ENCODE data around the gene TRAF3.
"Not testable (repeated sequence)": the region's sequence is repeated elsewhere in the genome, so short reads cannot be mapped to it uniquely, and the experiment has no call there.

TRAF3 gene

DNA sequence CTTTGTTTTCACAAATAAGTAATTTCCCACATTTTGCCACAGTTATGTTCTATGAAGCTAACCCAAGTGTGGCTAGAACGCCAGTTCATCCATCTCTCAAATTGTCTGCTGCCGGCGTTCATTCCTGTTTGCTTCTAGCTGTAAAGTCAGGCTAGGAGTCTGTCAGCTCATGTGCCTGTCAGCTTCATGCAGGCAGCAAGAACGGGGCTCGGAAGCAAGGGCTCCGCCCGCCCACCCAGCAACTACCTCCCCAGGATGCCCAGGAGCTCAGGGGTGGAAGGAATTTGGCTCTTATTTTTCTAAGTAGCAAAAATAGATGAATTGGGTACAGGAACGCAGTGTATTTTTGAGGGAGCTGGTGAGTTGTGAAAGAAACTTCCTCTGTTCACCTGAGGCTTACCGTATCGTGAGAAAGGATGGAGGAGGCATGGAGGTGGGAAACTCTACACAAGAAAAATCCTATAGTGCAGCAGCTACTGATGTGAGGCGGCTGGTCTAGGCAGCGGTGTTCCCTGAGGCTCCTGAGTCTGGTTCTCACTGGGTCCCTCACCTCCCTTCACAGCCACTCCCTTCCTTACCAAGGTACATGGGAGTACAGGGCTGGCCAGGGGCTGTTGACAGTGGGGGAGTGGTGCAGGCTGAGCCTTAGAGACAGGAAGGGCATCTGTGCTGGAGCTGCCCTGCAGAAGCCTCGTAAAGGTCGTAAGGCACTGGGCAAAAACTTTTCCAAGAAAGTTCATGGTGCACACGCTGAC lies 90.8 kb downstream of the TRAF3 start:
- no peak for DNase-seq

DNA sequence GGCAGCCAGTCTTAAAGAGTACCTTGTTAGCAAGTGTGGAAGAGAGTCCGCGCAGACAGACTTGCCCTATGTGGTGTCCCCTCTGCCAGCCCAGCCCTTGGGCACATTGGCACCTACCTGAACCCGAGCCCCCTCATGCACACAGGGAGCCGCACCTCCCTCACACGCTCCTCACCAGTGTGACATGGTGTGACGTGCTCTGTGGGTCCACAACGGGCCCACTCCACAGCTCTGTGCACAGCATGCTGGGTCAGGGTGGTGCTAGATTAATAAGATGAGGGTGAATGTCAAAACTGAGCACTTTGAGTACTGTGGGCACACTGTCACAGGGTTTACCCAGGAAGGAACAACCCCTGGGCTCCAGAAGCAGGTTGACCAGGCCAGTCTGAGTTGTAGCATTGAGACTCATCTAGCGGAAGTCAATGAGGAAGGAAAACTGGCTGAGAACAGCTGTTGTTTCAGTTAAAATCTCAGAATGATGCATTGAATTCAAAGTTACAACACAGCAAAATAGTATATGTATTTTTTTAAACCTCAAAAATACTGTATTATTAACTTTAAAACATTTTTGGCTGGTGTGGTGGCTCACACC lies 91.8 kb downstream of the TRAF3 start:
- DNase-seq: no peak

DNA sequence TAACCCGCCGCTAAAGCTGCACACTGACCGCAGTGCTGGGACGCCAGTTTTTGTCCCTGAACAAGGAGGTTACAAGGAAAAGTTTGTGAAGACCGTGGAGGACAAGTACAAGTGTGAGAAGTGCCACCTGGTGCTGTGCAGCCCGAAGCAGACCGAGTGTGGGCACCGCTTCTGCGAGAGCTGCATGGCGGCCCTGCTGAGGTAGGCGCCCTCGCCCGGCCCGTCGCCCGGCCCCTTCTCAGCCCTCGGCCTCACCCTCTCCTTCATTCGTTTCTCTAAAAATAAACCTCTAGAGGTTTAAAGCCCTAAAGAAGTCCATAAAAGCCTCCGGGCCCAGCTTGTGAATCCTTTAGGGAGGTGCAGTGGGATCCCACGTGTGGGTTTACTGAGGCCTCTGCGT lies 93.0 kb downstream of the TRAF3 start:
- DNase-seq: no peak

DNA sequence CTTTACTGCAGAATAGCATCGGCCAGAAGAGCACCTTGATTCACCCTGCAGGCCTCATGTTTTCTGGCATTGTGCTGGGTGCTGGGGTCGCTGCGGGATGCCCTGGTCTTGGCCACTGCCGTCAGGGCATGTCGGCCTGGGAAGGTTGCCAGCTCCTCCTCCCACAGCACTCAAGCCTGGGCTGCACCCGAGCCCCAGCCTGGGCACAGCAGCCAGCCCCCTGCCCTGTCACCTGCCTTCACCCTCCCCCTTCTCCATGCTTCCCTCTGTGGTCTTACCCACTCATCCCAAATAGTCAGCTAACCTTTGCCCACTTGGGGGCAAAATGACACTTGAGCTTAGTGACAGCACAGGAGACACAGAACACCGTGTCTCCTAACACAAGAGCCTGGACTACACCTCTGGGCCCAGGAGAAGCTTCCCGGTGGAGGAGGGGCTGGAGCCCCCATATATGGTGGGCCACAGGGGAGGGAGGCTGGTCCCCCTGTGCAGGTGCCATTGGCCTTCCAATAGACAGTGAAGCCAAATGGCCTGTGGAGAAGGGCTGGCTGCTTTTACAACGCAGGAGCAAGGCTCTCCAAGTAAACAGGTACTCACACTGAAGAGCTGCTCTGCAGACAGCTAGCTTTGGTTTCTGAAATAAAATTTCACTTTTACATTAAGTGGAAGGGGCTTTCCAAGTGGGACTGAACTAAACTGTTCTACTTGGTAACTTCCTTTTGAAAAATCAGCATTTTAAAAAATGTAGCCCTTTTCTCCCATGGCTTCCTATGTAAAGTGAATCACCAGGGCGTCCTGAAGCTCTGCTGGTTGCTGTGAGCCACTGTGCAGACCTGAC lies 94.0 kb downstream of the TRAF3 start:
- no peak for DNase-seq

DNA sequence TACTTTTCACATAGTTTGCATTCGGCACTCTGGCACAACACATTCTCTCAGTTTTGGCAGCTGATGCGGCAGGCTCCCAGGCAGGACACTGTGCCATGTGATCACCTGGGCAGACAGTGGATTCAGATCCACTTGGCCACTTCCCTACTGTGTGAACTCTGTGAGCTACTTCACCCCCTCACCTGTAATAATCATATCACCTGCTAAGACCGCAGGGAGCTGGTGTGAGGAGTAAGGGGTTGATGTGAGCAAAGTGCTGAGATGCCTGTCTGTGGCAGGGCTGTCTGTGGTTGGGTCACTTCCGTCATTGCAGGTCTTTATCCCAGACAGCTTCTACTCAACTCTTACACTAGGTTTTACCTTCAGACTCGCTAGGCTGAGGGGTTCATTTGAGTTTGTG lies 94.8 kb downstream of the TRAF3 start:
- DNase-seq: no peak

DNA sequence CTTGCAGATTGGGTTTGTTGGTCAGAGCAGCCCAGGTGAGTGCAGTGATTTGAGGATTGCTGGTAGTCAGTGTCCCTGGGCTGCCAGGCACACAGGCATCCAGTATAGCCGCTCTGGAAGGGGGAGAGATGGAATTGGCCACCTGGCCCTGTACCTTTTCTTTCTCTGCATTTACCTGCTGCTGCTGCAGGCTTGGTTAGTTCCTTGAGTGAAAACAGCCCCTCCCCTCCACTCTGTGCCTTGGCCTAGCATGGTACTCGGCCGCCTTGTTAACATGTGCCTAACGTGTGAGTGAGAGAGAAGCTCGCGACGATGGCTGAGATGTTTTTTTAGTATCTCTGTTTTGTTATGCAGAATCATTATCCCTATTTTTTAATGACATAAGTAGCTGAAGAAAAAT lies 95.9 kb downstream of the TRAF3 start:
- no peak for DNase-seq

DNA sequence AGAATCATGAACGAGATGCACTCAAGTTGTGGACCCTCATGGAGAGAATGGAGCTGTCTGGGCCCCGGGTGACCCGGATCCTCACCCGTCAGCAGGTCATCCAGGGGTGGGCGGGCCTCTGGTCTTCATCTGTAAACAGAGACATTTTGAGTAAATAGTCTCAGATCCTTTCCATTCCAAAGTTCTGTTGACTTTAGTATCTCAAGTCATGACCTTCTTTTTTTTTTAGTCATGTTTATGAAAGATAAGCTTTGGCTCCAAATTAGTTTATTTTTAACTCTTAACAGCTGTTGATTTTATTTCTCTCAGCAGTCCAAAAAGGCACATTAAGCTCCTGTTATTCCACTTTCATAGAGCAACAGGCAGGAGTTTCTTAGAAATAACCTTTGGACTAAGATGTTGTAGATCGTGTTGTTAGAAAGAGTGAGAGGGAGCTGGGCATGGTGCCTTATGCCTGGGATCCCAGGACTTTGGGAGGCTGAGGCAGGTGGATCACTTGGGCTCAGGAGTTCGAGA lies 96.4 kb downstream of the TRAF3 start:
- no peak for DNase-seq

DNA sequence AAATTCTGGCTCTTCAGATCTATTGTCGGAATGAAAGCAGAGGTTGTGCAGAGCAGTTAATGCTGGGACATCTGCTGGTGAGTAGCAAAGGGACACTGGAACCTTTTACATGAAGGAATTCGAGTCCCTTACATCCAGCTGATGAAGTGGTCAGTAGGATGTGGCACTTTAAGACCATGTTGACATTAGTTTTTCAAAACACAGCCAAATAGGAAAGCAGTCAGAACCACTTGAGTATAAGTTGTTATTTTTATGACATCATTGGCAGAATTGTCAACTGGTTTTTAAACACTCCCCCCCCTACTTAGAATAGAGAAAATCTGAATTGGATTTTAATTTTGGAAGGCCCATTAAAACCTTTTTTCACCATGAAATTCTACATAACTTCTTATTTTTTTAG lies 98.4 kb downstream of the TRAF3 start:
- DNase-seq: no peak

DNA sequence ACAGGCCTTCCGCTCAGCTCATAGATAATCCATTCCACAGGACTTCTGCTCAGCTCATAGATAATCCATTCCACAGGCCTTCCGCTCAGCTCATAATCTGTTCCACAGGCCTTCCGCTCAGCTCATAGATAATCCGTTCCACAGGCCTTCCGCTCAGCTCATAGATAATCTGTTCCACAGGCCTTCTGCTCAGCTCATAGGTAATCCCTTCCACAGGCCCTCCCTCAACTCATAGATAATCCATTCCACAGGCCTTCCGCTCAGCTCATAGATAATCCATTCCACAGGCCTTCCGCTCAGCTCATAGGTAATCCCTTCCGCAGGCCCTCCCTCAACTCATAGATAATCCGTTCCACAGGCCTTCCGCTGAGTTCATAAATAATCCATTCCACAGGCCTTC lies 100.3 kb downstream of the TRAF3 start:
- not testable (repeated sequence) for DNase-seq

DNA sequence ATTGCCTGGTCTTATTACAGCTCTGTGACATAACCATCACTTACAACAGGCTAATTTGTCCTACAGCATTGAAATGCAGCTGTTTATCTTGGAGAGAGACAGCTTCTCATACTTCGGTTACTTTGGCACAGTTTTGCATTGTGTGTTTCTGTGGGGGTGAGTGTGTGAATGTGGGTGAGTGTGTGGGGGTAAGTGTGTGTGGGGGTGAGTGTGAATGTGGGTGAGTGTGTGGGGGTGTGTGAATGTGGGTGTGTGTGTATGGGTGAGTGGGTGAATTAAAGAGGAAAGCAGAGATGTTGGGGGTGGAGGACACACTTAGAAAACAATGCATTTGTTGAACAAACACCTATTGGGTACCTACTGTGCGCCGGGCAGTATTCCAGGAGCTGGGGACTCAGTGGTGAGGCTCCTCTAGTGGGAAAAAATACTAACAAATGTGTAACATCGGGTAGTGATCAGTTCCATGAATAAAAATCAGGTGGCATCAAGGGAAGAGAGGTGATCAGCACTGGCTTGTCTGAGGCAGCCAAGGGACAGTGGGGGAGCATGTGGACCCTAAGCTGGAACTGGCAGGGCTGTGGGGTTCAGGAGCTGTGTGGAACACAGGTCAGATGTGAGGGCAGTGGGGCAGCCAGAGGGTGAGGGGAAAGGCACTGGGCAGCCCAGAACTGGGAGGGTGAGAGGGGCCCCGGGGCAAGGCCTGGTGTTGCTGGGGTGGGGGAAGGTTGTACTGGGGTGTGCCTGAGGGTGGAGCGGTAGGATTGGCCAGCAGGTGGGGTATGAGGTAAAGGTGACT lies 101.1 kb downstream of the TRAF3 start:
- no peak for DNase-seq

DNA sequence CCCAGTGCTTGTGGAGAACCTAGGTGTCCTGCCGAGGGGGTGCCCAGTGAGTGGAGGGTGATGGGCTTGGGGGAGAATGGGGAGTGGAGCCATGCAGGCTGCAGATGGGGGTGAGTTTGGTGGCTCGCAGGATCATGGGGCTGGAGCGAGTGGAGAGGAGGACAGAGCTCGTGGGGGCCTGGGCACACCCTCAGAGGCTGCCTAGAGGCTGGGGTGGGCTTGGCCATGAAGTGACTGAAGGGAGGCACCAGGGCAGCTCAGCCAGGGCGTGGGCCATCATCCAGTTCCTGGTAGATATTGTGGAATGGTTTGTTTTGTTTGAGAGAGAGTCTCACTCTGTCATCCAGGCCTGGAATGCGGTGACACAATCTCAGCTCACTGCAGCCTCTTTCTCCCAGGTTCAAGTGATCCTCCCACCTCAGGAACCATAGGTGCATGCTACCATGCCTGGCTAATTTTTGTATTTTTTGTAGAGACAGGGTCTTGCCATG lies 101.8 kb downstream of the TRAF3 start:
- DNase-seq: no peak

DNA sequence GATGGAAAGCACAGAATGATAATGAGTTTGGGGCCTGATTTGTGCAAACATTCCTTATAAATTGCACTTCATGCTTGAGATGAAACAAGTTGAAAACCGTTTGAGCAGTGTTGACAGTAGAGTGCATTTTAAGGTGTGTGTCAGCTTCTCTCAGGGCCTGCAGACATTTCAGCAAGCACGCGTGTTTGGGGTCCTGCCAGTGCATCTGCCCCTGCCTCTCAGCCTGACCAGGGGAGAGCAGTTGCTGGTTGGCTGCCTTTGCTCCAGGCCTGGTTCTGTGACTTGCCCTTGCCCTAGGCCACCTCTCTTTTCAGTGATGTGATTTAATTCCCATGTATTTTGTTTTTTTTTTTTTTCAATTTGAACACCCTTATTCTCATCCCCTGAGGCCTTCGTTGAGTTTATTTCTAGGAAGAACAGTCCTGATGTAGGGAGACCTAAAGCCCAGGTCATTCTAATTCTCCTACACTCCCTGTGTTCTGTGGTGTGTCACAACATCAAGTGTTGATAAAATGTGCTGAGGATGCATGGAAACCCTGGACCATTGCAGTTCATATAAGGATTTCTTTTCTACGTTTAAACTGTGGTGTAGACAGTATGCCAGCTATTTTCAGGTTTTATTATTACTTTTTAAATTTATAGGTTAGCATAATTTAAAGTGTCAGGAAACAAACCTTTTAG lies 105.1 kb downstream of the TRAF3 start:
- no peak for DNase-seq

DNA sequence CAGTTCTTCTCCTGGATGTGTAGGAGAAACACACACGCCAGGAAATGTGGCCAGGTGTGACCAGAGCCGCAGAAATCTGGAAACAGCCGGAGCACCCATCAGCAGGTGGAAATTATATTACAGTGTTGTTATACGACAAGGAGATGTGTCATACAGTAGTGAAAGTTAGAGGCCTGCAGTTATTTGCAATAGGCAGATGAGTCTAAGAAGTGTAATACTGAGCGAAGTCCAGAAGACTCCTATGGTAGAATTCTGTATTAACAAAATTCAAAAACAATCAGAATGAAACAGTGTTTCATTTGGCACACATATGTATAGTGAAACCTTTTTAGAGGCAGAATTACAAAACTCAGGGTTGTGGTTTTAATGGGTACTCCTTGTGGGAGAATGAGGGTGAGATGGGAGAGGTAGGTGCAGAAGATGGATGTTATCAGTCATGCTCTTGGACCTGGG lies 105.9 kb downstream of the TRAF3 start:
- no peak for DNase-seq

DNA sequence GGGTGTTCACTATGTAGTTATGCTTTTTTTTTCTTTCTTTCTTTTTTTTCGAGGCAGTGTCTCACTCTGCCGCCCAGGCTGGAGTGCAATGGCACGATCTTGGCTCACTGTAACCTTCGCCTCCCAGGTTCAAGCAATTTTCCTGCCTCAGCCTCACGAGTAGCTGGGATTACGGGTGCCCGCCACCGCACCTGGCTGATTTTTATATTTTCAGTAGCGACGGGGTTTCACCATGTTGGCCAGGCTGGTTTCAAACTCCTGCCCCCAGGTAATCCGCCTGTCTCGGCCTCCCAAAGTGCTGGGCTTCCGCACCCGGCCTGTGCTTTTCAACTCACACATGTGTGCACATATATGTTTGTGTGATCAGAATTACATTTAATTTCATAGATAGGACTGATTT lies 106.3 kb downstream of the TRAF3 start:
- no peak for DNase-seq

DNA sequence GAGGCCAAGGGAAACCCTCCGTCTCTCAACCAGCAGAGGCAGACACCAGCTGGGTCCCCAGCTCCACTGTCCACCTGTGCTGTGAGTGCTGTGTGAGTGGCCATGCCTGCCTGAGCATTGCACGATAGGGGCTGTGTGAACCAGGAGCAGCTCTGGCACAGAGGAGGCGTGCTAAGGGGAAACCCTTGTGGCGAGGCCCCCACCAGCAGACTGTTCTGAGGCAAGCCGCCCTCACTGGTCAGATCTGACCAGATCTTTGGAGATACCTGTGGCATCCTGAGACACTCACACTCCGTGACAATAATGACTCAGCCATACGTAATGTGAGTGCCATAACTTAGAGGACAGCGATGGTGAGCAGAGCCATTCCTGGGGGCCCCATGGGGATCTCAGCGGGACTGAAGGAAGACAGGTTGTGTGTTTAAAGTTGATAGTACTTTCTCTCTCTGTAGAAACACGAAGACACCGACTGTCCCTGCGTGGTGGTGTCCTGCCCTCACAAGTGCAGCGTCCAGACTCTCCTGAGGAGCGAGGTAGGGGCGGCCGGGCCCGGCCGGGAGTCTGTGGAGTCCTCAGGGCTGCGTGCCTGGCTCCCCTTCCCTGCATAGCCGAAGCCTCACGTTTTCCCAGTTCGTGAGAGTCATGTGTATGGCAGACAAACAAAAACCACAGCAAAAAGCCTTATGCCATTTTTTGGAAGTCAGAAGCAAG lies 108.6 kb downstream of the TRAF3 start:
- DNase-seq: no peak

DNA sequence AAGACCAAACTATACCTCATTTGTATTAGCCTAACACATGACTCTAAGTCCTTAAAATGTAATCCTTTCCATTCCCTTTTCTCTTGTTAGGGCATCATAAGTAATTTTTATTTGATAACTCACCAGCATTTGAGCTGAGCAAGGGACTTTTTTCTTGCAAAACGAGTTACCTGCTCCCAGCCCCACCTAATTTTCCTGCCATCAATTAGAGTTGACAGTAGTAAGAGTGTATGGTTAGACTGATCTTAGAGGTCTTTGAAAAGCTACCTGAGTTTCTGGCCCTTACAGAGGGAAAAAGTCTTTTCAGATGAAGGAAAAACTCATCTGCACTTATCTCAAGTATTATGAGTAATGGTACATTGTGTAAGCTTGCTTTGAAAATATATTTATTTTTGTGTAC lies 111.5 kb downstream of the TRAF3 start:
- DNase-seq: no peak

DNA sequence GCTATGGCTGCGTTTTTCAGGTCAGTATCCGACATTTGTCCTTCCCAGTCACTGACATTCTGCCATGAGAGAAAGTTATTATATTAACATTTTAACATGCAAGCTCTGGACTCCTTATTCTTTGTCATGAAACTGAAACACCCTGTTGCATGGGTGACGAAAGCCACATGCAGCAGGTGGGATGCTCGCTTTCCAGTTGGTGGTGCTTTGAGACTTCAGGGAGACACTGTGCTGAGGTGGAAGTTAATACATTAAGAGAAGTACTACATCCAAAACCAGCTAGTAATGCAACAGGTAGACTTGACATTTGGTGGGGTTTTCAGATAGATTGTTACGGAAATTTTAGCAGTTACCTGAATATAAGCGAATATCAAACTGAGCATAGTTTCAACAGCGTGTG lies 112.4 kb downstream of the TRAF3 start:
- DNase-seq: no peak

DNA sequence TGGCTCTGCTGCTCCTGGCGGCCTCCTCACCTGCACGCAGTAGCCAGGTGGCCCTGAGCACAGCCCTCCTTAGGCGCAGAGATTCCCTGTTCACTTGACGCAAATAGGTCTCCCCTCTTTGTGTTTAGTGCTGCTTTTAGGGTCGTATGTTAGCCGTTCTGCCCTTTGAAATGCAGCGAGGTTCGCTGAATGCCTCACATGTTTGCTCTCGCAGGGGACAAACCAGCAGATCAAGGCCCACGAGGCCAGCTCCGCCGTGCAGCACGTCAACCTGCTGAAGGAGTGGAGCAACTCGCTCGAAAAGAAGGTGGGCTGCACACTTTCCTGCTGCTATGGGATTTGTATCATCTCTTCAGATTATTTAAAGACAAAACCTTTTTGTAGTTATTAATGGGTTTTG lies 113.9 kb downstream of the TRAF3 start:
- DNase-seq: no peak

DNA sequence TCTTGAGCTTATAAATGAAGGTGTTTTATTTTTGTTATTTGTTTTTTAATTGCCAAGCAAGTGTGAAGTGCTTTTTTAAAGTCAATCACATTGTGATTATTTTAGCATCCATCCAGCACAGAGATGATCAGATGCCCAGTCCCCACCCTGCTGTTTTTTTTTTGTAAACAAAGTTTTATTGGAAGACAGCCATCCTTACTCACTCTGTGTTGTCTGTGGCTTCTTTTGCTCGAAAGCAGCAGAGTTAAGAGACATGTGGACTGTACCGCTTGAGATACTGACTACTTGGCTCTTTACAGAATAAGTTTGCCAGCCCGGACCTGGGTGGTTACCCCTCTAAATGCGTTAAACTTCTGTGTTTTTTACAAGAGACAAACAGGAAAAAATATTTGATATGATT lies 114.3 kb downstream of the TRAF3 start:
- no peak for DNase-seq

DNA sequence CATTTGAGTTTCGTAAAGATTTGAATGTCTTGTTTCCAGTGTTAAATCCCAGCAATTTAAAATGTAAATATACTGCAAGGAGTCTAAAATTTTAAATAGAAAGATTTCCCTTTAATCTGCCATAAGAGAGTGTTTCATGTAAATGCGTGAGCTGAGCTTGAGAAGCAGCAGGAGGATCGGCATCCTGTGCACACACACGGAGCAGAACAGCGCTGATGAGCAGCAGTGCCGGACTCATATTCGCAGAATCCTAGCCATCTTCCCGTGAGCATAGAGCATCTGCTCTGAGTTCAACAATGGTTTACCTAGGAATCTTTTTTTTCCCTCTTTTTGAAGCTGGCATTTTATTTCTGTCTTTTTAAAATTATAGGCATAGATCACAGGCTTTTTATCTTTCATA lies 115.4 kb downstream of the TRAF3 start:
- no peak for DNase-seq

DNA sequence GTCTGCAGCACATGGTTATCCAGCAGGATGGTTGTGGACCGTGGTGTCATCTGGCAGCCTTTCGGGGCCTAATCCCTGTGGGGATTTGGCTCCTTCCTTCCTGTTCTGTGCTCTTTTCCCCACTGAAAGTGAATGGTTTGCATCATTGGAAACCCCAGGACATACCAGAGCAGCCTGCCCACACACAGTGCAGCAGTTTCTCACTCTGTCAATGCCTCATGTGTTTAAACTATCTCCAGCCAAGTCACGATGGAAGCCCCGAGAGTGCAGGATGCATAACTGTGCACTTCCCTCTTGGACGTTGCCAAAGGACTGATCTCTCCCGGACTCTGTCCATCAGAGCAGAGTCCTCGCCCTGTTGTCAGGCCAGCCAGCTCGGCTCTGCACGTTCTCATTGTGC lies 116.2 kb downstream of the TRAF3 start:
- no peak for DNase-seq
